C4-2B (cell line): ENCODE data around the gene RANBP17.

Source experiments
- CTCF ChIP-seq: fragments of 450-650 bp; conservative IDR thresholded peaks from 2 replicates; pipeline ENCODE4 v1.5.1; 2017; ENCODE audit warnings: mild to moderate bottlenecking
- ZFX ChIP-seq: fragments of 450-650 bp; IDR thresholded peaks from 2 replicates; pipeline ENCODE4 v1.6.1; 2017

- no peak for TF ChIP-seq CTCF
- no peak for TF ChIP-seq ZFX
Measured at GRCh38 chr5:170886210-170886894, 24.5 kb downstream of the RANBP17 start.
